Measurements from ENCODE around the gene RGR.

- TF ChIP-seq CTCF (IDR thresholded peaks at IDR 0.05): peak; percentile 2
- TF ChIP-seq EZH2 (IDR thresholded peaks at IDR 0.05): no peak
Observed at GRCh38 chr10:84205853-84206525, 38.9 kb upstream of the RGR start.
